Dedifferentiated amniotic fluid mesenchymal stem cell (primary cell): ENCODE measurements around the gene COL23A1.
"Not testable (repeated sequence)": the region's sequence is repeated elsewhere in the genome, so short reads cannot be mapped to it uniquely, and the experiment has no call there.

ENCODE experiments used
- DNase-seq: peaks from one replicate; pipeline ENCODE4 v3.0.0-alpha.2; 2016; ENCODE audit errors: extremely low spot score

Gene COL23A1

GRCh38 chr5:178505639-178506407 lies 84.4 kb downstream of the COL23A1 start:
- no peak for DNase-seq

GRCh38 chr5:178504340-178504960 lies 85.7 kb downstream of the COL23A1 start:
- no peak for DNase-seq

GRCh38 chr5:178502401-178503100 lies 87.6 kb downstream of the COL23A1 start:
- no peak for DNase-seq

- DNase-seq: no peak
Measured at GRCh38 chr5:178499352-178499751, 90.8 kb downstream of the COL23A1 start.

GRCh38 chr5:178496642-178497041 lies 93.6 kb downstream of the COL23A1 start:
- no peak for DNase-seq

GRCh38 chr5:178496214-178496613 lies 94.0 kb downstream of the COL23A1 start:
- DNase-seq: no peak

GRCh38 chr5:178495706-178496105 lies 94.5 kb downstream of the COL23A1 start:
- no peak for DNase-seq

GRCh38 chr5:178492278-178492677 lies 97.9 kb downstream of the COL23A1 start:
- DNase-seq: no peak

GRCh38 chr5:178490935-178491652 lies 99.1 kb downstream of the COL23A1 start:
- DNase-seq: no peak

- no peak for DNase-seq
Measured at GRCh38 chr5:178489271-178489976, 100.8 kb downstream of the COL23A1 start.

GRCh38 chr5:178488696-178489095 lies 101.5 kb downstream of the COL23A1 start:
- no peak for DNase-seq

- DNase-seq: no peak
Measured at GRCh38 chr5:178487911-178488600, 102.1 kb downstream of the COL23A1 start.

GRCh38 chr5:178486878-178487512 lies 103.2 kb downstream of the COL23A1 start:
- not testable (repeated sequence) for DNase-seq

- no peak for DNase-seq
Measured at GRCh38 chr5:178486239-178486641, 104.0 kb downstream of the COL23A1 start.

GRCh38 chr5:178483620-178484019 lies 106.6 kb downstream of the COL23A1 start:
- no peak for DNase-seq

- DNase-seq: no peak
Measured at GRCh38 chr5:178479261-178479660, 110.9 kb downstream of the COL23A1 start.

GRCh38 chr5:178478370-178478769 lies 111.8 kb downstream of the COL23A1 start:
- no peak for DNase-seq

- no peak for DNase-seq
Measured at GRCh38 chr5:178477802-178478201, 112.4 kb downstream of the COL23A1 start.

- DNase-seq: no peak
Measured at GRCh38 chr5:178476972-178477754, 113.0 kb downstream of the COL23A1 start.

- no peak for DNase-seq
Measured at GRCh38 chr5:178476531-178476930, 113.7 kb downstream of the COL23A1 start.
